ENCODE results near the gene ZNF692.
A peak's percentile ranks its signal among the peaks of the same experiment; 100 is the strongest.
"Not testable (repeated sequence)": the region's sequence is repeated elsewhere in the genome, so short reads cannot be mapped to it uniquely, and the experiment has no call there.

The ZNF692 gene

DNA sequence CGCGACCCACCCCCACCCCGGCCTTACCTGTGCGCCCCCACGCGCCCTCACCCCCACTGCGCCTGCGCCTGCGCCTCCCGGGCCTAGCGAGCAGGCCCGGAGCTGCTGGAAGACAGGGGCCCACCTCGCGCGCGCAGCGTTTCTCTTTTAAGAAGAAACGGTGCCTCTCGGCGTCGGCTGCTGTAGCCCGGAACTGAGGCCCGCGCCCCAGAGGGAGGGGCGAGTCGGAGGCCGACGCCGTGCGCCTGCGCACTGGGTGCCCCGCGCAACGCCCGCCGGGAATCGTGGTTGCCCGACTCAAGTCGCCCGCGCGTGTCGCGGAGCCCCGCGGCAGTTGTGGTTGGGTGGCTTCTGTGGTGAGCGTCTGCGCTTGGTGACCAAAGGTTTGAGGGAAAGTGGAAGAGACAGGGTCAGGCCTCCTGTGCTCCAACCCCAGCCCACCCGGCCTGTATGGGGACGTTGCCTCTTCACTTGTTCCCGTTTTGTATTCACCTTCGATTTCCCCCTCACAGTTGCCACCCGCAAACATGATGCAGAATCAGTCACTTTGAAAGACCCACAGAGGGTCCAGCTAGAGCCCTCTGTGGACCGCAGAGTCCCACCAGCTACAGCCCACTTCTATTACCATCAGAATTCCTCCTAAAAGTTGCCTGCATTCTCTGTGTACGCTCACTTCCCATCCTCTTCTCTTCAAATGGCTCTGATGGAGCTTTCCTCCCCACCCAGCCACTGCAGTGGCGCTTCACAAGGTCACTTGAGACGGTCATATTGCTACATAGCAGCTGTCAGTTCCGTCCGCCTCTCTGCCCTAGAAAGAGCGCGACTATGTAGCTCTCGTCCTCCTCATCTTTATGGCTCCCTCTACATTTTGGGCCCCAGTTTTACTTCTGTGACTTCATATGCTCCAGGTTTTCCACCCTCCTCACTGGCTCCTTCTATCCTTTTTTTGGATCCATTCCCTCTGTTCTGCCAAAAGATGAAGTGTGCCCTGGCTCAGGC, at the start of gene ZNF692:
Gene ZNF692 (minus strand): TSS at position 195 of the 999 bp plus-strand sequence. CDS start 776 bp downstream, outside the sequence.
- DNase-seq = peak; percentile 96

DNA sequence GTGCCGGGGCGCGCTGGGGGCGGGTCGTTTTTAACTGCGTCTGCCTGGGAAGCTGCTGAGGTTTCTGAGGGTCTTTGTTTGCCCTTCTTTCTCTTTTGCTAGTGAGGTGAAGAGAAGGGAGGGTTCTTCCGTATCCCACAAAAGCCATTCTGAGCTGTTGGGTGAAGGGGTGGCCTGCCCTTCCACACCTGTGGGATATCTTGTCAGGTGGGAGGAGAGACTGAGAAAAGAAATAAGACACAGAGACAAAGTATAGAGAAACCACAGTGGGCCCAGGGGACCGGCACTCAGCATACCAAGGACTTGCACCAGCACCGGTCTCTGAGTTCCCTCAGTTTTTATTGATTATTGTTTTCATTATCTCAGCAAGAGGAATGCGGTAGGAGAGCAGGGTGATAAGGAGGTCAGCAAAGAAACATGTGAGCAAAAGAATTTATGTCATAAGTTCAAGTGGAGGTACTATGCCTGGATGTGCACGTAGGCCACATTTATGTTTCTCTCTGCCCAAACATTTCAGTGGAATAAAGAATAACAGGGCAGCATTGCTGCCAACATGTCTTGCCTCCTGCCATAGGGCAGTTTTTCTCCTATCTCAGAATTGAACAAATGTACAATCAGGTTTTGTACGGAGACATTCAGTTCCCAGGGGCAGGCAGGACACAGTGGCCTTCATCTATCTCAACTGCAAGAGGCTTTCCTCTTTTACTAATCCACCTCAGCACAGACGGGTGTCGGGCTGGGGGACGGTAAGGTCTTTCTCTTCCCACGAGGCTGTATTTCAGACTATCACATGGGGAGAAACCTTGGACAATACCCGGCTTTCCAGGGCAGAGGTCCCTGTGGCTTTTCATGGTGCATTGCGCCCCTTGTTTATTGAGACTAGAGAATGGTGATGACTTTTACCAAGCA, 48.1 kb upstream of the ZNF692 start:
- no peak for DNase-seq

DNA sequence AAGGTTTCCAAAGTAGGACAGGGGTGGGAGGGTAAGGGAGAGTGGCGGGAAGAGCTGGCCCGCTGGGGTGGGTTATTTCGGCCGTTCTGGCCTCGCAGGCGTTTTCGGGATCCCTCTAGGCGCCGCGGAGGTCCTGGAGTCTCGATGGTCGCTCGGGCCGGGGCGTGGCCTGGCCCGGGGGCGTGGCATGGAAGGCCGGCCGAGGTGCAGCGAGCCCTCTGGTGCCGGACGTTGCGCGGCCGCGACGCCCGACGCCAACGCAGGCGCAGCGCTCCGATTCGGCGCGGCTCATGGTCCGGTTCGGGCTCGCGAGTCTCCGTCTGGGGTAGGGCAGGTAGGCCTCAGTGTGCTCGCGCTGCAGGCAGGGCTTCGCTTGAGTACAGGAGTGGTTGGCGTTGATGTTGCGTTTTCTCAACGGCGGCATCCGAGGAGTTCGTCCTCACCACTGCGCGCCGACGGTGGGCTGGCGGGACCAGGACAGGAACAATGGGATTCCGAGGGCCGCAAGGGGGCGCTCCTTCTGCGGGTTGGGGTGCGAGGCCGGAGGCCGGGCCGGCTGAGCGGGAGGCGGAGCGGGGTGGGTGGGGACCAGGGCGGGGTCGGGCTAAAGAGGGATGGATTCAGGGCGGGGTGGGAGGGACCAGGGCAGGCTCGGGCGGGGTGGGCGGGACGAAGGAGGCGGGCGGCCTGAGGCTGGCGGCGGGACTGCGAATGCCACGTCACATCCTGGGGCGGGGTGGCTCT, 47.3 kb upstream of the ZNF692 start, which contains the start of gene PGBD2:
Gene PGBD2 (plus strand): TSS at position 227 of the 744 bp plus-strand sequence. CDS start 7,628 bp downstream, outside the sequence.
- DNase-seq = peak; percentile 97

DNA sequence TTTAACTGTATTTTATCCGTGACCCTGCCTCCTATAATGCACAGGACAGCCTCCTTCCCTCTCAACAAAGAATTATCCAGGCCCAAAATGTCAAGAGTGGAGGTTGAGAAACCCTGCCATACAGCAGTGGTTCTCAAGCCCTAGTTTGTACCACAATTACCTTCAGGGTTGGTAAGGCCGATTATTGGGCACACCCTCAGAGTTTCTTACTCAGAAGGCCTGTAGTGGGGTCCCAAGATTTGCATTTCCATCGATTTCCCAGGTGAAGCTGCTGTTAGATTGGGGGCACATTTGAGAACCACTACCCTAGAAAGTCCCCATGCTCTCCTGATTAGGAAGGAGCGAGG, 46.8 kb upstream of the ZNF692 start:
- DNase-seq = no peak

- no peak for DNase-seq
These were observed 45.7 kb upstream of the ZNF692 start for GRCh38 chr1:248904437-248905216.

GRCh38 chr1:248901578-248901977, 42.7 kb upstream of the ZNF692 start:
- no peak for DNase-seq

- no peak for DNase-seq
These were observed 41.8 kb upstream of the ZNF692 start for GRCh38 chr1:248900637-248901036.

- DNase-seq = no peak
These were observed 38.8 kb upstream of the ZNF692 start for GRCh38 chr1:248897412-248898337.

DNA sequence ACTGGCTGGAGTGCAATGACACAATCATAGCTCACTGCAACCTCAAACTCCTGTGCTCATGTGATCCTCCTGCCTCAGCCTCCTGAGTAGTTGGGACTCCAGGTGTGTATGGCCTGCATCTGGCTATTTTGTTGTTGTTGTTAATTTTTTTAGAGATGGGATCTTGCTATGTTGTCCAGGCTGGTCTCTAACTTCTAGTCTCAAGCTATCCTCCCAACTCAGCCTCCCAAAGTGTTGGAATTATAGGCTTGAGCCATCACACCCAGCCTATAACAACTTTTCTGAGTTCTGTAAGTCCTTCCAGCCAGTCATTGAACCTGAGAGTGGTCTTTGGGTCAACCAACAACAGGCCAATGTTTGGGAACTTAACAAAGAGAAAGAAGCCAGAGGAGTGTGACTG, 36.0 kb upstream of the ZNF692 start:
- DNase-seq = no peak

- no peak for DNase-seq
These were observed 33.7 kb upstream of the ZNF692 start for GRCh38 chr1:248892590-248892989.

- no peak for DNase-seq
These were observed 32.9 kb upstream of the ZNF692 start for GRCh38 chr1:248891758-248892157.

DNA sequence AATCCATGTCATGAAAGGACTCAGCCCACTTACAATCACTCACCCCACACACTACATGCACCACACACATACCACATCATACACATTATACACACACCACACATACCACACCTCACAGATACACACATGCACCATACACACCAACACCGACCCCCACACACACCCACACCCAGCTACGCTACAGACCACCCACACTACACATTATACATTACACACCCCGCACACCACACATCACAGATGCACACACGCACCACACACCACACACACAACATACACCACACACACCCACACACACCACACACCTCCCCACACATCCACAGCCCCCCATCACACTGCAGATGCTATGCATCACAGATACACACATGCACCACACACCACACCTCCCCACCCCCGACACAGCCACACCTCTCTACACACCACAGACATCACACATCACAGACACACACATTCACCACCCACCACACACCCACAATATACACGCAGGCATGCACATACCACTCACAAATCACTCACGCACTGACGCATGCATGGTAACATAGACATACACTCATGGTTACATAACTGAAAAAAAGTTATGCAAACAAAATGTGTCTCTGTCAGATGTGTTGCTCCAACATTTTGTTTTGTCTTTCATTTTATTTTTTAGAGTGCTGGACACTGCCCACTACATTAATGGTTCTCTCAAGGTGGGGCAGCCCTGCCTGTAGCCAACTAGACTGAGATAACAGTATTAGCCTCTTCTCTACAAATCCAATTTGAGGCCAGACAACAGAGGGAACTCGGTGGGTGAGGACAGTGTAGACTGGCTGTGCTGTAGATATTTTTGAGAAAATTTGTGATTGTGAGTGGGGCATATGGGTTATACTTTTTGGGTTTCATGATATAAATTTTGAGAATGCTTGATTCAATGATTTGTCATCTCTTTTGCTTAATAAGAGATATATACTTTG, 31.9 kb upstream of the ZNF692 start:
- DNase-seq = no peak

DNA sequence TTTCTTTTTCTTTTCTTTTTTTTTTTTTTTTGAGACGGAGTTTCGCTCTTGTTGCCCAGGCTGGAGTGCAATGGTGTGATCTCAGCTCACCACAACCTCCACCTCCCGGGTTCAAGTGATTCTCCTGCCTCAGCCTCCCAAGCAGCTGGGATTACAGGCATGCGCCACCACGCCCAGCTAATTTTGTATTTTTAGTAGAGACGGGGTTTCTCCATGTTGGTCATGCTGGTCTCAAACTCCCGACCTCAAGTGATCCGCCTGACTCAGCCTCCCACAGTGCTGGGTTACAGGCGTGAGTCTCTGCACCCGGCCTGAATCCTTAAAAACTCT, 31.0 kb upstream of the ZNF692 start:
- DNase-seq = not testable (repeated sequence)

DNA sequence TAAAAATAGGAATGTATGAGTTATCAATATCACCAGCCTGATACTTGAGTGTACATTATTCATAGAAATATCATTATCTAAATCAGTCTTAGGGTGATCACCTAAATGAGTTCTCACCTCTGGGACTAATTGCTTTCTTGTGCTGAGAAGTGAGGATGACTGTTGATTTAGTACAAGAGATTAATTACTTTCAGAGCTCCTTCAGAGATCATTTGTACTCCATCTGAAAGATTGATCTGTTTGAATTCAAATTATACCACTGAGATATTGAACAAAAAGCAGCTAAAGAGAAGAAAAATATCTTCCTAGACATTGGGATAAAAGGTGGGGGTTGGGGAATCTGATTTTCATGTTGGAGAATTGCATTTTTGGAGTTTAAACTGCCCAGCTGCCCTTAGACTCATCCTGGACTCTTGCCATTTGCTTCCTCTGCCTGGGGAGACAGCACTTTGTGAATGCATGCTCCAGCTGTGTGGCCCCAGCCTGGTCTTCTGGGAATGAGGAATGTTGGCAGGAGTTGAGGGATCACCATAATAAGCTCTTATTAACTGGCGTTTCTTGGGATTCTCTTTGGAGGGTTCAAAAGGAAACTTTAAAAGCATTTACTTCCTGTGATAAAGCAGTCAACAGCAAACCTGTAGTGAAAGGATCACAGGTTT, 27.5 kb upstream of the ZNF692 start:
- no peak for DNase-seq

DNA sequence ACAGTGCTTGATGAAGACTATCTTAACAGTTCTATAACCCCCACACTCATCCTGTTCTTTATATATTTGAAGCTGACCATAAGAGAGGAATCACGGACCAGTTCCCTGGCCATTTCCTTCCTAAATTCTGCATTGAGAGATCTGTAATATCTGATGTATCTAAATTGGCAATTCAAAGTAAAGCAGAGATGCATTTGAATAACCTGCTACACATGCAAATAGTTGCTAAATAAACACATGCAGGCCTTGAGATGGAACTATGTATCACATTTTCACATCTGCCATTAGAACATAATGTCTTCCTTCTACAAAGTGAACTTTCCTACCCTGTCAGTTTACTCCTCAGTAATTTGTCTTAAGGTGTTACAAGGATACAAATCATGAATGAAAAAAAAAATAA, 26.8 kb upstream of the ZNF692 start:
- no peak for DNase-seq

- no peak for DNase-seq
These were observed 25.9 kb upstream of the ZNF692 start for GRCh38 chr1:248884632-248885295.

- DNase-seq = not testable (repeated sequence)
These were observed 23.5 kb upstream of the ZNF692 start for GRCh38 chr1:248882427-248882826.

GRCh38 chr1:248881261-248881660, 22.4 kb upstream of the ZNF692 start:
- DNase-seq = no peak
